ENCODE measurements around the gene GMPR2. TPM values are rescaled to one million over a fixed set of nuclear protein-coding genes. Genes with fewer than 3 reads are reported as not detected.

Gene GMPR2
- total and polyA plus RNA-seq, 2 of the 13 experiments (the other 11 are each of a cell fraction or from before 2014, with no cell fraction given): 210 to 273 TPM

GRCh38 chr14:24195186-24196070, 37.3 kb upstream of the GMPR2 start, which contains the start of gene TM9SF1 (continued):
- TF ChIP-seq ZNF550 (CRISPR knock-in tag; IDR thresholded peaks at IDR 0.05; ENCODE audit: borderline replicate concordance): peak; percentile 97
- peak; percentile 100 for TF ChIP-seq TFDP2 (CRISPR knock-in tag; IDR thresholded peaks at IDR 0.05)
- TF ChIP-seq MBD4 (IDR thresholded peaks at IDR 0.05; ENCODE audit: borderline replicate concordance, low read length): no peak
- TF ChIP-seq, protein P1, sequence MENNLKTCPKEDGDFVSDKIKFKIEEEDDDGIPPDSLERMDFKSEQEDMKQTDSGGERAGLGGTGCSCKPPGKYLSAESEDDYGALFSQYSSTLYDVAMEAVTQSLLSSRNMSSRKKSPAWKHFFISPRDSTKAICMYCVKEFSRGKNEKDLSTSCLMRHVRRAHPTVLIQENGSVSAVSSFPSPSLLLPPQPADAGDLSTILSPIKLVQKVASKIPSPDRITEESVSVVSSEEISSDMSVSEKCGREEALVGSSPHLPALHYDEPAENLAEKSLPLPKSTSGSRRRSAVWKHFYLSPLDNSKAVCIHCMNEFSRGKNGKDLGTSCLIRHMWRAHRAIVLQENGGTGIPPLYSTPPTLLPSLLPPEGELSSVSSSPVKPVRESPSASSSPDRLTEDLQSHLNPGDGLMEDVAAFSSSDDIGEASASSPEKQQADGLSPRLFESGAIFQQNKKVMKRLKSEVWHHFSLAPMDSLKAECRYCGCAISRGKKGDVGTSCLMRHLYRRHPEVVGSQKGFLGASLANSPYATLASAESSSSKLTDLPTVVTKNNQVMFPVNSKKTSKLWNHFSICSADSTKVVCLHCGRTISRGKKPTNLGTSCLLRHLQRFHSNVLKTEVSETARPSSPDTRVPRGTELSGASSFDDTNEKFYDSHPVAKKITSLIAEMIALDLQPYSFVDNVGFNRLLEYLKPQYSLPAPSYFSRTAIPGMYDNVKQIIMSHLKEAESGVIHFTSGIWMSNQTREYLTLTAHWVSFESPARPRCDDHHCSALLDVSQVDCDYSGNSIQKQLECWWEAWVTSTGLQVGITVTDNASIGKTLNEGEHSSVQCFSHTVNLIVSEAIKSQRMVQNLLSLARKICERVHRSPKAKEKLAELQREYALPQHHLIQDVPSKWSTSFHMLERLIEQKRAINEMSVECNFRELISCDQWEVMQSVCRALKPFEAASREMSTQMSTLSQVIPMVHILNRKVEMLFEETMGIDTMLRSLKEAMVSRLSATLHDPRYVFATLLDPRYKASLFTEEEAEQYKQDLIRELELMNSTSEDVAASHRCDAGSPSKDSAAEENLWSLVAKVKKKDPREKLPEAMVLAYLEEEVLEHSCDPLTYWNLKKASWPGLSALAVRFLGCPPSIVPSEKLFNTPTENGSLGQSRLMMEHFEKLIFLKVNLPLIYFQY (CRISPR knock-in tag; IDR thresholded peaks at IDR 0.05; ENCODE audit: borderline replicate concordance): peak; percentile 89
- TF ChIP-seq GLI4 (CRISPR knock-in tag; IDR thresholded peaks at IDR 0.05; ENCODE audit: borderline replicate concordance): peak; percentile 99
- no peak for TF ChIP-seq ARNT (IDR thresholded peaks at IDR 0.05)
- TF ChIP-seq, protein P2, sequence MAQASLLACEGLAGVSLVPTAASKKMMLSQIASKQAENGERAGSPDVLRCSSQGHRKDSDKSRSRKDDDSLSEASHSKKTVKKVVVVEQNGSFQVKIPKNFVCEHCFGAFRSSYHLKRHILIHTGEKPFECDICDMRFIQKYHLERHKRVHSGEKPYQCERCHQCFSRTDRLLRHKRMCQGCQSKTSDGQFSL (CRISPR knock-in tag; IDR thresholded peaks at IDR 0.05): peak; percentile 59
- peak; percentile 80; the same call in 1 of the 2 replicates for TF ChIP-seq RCOR2 (CRISPR knock-in tag; IDR thresholded peaks at IDR 0.05)
- TF ChIP-seq CREBL2 (CRISPR knock-in tag; IDR thresholded peaks at IDR 0.05; ENCODE audit: borderline replicate concordance): peak; percentile 94
- no peak for TF ChIP-seq SOX6 (IDR thresholded peaks at IDR 0.05)
- TF ChIP-seq SOX6 (CRISPR knock-in tag; IDR thresholded peaks at IDR 0.05): peak; percentile 80
- no peak for TF ChIP-seq MYPOP (CRISPR knock-in tag; IDR thresholded peaks at IDR 0.05)
- peak; percentile 96 for TF ChIP-seq NR2C2 (CRISPR knock-in tag; IDR thresholded peaks at IDR 0.05; ENCODE audit: borderline replicate concordance)
- no peak for TF ChIP-seq SRSF4 (IDR thresholded peaks at IDR 0.05; ENCODE audit: low read depth, low read length, poor library complexity, severe bottlenecking)
- TF ChIP-seq ZNF580 (CRISPR knock-in tag; IDR thresholded peaks at IDR 0.05; ENCODE audit: borderline replicate concordance, low read depth): peak; percentile 97
- TF ChIP-seq U2AF2 (IDR thresholded peaks at IDR 0.05; ENCODE audit: low read depth, low read length): peak; percentile 17; the same call in 1 of the 2 replicates
- peak; percentile 100 for TF ChIP-seq DMAP1 (CRISPR knock-in tag; IDR thresholded peaks at IDR 0.05)
- TF ChIP-seq ZNF879 (CRISPR knock-in tag; IDR thresholded peaks at IDR 0.05): peak; percentile 99
- TF ChIP-seq HOXA5 (CRISPR knock-in tag; IDR thresholded peaks at IDR 0.05): peak; percentile 98
- no peak for TF ChIP-seq ZNF850 (CRISPR knock-in tag; conservative IDR thresholded peaks at IDR 0.05)
- TF ChIP-seq FOXA1 (IDR thresholded peaks at IDR 0.05): no peak
- peak; percentile 5; the same call in 1 of the 2 replicates for TF ChIP-seq FOXA1 (CRISPR knock-in tag; IDR thresholded peaks at IDR 0.05)
- TF ChIP-seq ATRX (CRISPR knock-in tag; IDR thresholded peaks at IDR 0.05; ENCODE audit: borderline replicate concordance): peak; percentile 63; the same call in 1 of the 2 replicates
